B cell (primary cell): ENCODE measurements around the gene MAPK8.

Experiments used
- EZH2 ChIP-seq: IDR thresholded peaks from 2 replicates; pipeline ENCODE4 v1.6.1; 2012; ENCODE audit warnings: borderline replicate concordance, low read depth, mild to moderate bottlenecking, moderate library complexity, low read length; ENCODE audit not compliant: insufficient read depth, poor library complexity, severe bottlenecking
- TF ChIP-seq, protein P1 (sequence below): fragments of 200-600 bp; IDR thresholded peaks from one replicate; pipeline ENCODE4 v1.8.0; 2022; ENCODE audit warnings: antibody characterized with exemption, mild to moderate bottlenecking

DNA sequence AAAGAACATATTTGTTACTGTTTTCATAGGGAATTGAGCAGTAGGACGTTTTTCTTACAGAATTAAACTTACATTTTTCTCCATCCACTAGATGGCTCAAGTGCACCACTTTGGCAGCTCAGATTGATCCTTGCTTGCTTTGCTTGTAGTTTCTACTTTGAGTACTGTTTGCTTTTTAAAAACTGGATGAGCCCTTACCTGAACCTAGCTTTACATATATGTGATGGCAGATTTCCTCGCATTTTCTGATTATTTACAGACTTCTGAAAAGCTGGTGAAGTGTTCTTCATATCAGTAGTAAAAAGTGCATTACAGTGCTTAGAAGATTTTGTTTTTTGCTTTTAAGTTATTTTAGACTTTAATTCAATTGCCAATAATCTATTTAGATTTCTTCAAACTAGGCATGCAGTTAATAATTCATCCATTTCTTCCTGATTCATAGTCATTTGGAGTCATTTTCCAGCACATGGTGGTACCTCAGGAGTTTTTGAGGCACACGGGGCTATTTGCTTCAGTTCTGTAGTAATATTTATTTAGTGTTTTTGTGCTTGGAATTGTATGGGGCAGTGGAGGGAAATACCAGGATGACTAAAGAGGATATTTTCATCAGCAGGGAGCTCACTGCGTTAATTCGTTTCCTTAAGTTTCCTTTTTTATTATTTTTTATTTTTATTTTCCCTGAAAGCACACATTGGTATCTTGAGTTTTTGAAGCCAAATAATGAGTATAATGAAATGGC lies 57.3 kb downstream of the MAPK8 start:
- TF ChIP-seq, protein P1, sequence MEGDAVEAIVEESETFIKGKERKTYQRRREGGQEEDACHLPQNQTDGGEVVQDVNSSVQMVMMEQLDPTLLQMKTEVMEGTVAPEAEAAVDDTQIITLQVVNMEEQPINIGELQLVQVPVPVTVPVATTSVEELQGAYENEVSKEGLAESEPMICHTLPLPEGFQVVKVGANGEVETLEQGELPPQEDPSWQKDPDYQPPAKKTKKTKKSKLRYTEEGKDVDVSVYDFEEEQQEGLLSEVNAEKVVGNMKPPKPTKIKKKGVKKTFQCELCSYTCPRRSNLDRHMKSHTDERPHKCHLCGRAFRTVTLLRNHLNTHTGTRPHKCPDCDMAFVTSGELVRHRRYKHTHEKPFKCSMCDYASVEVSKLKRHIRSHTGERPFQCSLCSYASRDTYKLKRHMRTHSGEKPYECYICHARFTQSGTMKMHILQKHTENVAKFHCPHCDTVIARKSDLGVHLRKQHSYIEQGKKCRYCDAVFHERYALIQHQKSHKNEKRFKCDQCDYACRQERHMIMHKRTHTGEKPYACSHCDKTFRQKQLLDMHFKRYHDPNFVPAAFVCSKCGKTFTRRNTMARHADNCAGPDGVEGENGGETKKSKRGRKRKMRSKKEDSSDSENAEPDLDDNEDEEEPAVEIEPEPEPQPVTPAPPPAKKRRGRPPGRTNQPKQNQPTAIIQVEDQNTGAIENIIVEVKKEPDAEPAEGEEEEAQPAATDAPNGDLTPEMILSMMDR: peak; percentile 71
- no peak for TF ChIP-seq EZH2
